ENCODE measurements around the gene ATOH8. TPM values are rescaled to one million over a fixed set of nuclear protein-coding genes. Genes with fewer than 3 reads are reported as not detected.

ATOH8 gene, protein sequence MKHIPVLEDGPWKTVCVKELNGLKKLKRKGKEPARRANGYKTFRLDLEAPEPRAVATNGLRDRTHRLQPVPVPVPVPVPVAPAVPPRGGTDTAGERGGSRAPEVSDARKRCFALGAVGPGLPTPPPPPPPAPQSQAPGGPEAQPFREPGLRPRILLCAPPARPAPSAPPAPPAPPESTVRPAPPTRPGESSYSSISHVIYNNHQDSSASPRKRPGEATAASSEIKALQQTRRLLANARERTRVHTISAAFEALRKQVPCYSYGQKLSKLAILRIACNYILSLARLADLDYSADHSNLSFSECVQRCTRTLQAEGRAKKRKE
- polyA plus RNA-seq (2013, experiment 1 of 2), result 5.9 TPM
- polyA plus RNA-seq (2013, experiment 2 of 2), result 4.1 TPM

DNA sequence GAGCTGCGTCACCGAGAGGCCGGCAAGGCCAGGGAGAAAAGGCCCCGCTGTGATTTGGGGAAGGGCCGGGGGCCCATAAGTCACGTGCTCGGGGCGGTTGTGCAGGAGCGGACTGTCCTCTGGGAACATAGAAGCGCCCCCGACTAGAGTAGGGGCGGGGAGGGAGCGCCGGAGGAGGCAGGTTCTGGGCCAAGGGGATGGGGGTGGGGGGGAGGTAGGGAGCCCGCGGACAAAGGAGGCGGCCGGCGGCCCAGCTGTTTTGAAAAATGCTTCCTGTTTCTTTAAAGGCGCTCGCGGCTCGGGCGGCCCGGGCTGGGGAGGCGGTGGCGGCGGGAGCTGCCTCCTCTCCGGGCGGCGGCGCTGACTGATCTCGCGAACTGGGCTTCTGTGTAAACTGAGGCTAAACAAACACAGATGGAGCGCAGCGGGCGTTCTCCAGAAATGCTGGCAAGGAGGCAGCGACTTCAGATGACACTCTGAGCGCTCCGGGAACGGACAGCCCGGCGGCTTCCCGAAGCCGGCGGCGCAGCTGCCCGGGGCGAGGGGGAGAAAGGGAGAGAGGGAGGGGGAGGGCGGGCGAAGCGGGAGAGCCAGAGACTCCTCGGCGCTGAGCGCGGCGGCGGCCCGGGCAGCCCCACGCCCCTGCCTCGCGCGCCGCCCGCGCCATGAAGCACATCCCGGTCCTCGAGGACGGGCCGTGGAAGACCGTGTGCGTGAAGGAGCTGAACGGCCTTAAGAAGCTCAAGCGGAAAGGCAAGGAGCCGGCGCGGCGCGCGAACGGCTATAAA is at the start of gene ATOH8:
ATOH8 (plus strand) TSS at position 467 of the 788 bp plus-strand sequence; CDS start at position 666, 199 bp downstream.
- peak within 1 kb of the TSS; percentile 56 for H3K4me3 ChIP-seq (ENCODE audit: extremely low read depth, insufficient read depth, low read length, poor library complexity, severe bottlenecking)
- H3K9me3 ChIP-seq (ENCODE audit: control insufficient read depth, low read length), result no peaks in the 10 kb centered on the region
- H3K27ac ChIP-seq (ENCODE audit: low read depth, low read length, severe bottlenecking), result peak within 1 kb of the TSS; percentile 49
- 0 to 1% methylated on average over 58 to 62 of the region's 81 CpGs for WGBS, 2 experiments (ENCODE audit: insufficient coverage in 2 of 2)
- no peaks in the 10 kb centered on the region for H3K36me3 ChIP-seq (ENCODE audit: control insufficient read depth, insufficient read depth, low read length)
- H3K4me1 ChIP-seq (ENCODE audit: control insufficient read depth, insufficient read depth, low read length, poor library complexity, severe bottlenecking), result peaks cover 2% of the 10 kb centered on the region

DNA sequence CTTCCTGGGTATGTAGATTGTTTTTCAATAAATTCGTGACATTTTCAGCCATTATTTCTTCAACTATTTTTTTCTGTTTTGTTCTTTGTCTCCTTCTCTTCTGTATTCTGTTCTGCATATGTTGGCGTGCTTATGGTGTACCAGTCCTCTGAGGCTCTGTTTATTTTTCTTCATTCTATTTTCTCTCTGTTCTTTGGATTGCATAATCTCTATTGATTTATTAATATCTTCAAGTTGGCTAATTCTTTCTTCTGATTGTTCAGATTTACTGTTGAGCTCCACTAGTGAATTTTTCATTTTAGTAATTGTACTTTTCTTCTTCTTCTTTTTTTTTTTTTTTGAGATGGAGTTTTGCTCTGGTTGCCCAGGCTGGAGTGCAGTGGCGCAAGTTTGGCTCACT is 49.8 kb upstream of the ATOH8 start:
- no peak overlapping the region for H3K27ac ChIP-seq (ENCODE audit: low read depth, low read length, severe bottlenecking)
- no CpG with 5 or more reads among the region's 3 CpGs for WGBS, 2 experiments (ENCODE audit: insufficient coverage in 2 of 2)

DNA sequence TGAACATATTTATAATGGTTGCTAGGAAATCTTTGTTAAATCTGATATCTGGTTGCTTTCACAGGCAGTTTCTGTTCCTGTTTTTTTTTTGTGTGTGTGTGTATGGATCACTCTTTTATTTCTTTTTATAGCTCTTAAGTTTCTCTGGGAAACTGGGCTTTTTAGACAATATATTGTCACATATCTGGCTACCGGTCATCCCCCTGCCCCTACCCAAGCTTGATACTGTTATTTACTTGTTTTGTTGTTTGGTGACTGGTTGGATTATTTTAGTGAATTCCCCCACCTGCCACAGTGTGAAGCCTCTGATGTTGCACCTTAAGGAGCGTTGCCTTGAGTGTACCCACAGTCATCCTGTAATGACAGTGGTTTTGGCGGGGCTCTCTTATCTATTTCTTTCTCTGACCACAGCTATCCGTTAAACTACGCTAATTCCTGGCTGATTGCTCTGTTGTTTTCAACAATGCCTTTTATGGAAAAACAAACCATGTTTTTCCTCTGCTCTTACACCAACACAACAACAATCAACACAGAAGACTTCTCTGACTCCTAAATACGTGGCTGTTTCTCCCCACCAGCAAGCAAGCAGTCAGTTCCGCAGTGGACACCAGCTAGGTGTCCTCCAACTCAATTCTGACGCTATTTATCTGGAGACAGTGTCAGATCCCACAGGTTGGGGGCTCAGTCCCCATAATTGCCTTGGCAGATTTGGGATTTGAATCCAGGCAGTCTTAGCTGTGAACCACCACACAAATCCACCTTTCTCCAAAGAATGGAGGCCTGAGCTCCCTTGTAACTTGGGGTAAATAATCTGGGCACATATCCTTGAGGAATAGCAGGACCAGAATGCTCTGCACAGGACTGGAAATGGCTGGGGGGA is 48.8 kb upstream of the ATOH8 start:
- Histone ChIP-seq H3K36me3 (ENCODE audit: control insufficient read depth, insufficient read depth, low read length) (no peaks in the 10 kb centered on the region), H3K4me3 (ENCODE audit: extremely low read depth, insufficient read depth, low read length, poor library complexity, severe bottlenecking) (no peak overlapping the region), H3K27ac (ENCODE audit: low read depth, low read length, severe bottlenecking) (no peak overlapping the region), H3K9me3 (ENCODE audit: control insufficient read depth, low read length) (no peaks in the 10 kb centered on the region), H3K4me1 (ENCODE audit: control insufficient read depth, insufficient read depth, low read length, poor library complexity, severe bottlenecking) (peaks cover 27% of the 10 kb centered on the region)
- WGBS, 2 experiments (ENCODE audit: insufficient coverage in 2 of 2), result 84 to 88% methylated on average over 7 of the region's 8 CpGs

More for the DNA sequence above, 49.8 kb upstream of the ATOH8 start:
- no peak overlapping the region for H3K4me3 ChIP-seq (ENCODE audit: extremely low read depth, insufficient read depth, low read length, poor library complexity, severe bottlenecking)
- no peaks in the 10 kb centered on the region for H3K36me3 ChIP-seq (ENCODE audit: control insufficient read depth, insufficient read depth, low read length)
- no peaks in the 10 kb centered on the region for H3K9me3 ChIP-seq (ENCODE audit: control insufficient read depth, low read length)
- peaks cover 23% of the 10 kb centered on the region for H3K4me1 ChIP-seq (ENCODE audit: control insufficient read depth, insufficient read depth, low read length, poor library complexity, severe bottlenecking)

DNA sequence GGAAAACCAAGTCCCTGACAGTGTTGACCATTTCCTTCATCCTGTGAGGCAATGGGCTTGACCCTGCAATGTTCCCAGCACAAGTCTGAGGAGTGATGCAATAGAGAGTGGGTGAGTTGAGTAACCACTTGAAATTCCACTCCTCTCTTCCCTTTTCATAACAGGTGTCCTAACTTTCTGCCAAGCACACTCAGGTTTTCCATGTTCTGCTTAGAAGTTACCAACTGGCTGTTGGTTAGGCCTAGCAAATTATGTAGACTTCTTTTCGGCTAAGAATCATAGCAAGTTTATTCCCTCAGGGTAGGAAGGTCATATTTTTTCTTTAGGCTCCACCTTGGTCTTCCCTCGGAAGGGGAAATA is 48.1 kb upstream of the ATOH8 start:
- H3K27ac ChIP-seq (ENCODE audit: low read depth, low read length, severe bottlenecking), result no peak overlapping the region
- no peak overlapping the region for H3K4me3 ChIP-seq (ENCODE audit: extremely low read depth, insufficient read depth, low read length, poor library complexity, severe bottlenecking)
- no peaks in the 10 kb centered on the region for H3K9me3 ChIP-seq (ENCODE audit: control insufficient read depth, low read length)
- 86 to 100% methylated on average over 1 of the region's 2 CpGs for WGBS, 2 experiments (ENCODE audit: insufficient coverage in 2 of 2)
- H3K36me3 ChIP-seq (ENCODE audit: control insufficient read depth, insufficient read depth, low read length), result no peaks in the 10 kb centered on the region
- H3K4me1 ChIP-seq (ENCODE audit: control insufficient read depth, insufficient read depth, low read length, poor library complexity, severe bottlenecking), result peaks cover 27% of the 10 kb centered on the region

DNA sequence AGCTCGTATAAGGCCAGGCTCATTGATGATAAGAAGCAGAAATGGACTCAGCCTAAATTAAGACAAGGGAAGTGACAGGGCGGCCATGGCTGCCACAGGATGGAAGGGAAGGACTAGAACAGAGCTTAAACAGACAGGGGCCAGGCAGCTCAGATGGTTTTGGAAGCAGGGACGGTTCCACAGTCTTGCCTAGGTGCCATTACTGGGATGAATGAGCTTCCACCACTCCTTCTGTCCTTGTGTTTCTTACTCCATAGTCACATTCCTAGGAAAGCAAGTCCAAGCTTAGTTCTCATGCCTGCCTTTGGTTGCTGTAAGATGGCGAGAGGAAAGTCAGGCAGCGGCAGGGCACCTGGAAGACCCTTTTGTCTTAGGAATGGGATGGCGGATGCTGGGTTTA is 47.7 kb upstream of the ATOH8 start:
- Histone ChIP-seq H3K9me3 (ENCODE audit: control insufficient read depth, low read length) (no peaks in the 10 kb centered on the region), H3K4me3 (ENCODE audit: extremely low read depth, insufficient read depth, low read length, poor library complexity, severe bottlenecking) (no peak overlapping the region), H3K27ac (ENCODE audit: low read depth, low read length, severe bottlenecking) (no peak overlapping the region), H3K36me3 (ENCODE audit: control insufficient read depth, insufficient read depth, low read length) (no peaks in the 10 kb centered on the region), H3K4me1 (ENCODE audit: control insufficient read depth, insufficient read depth, low read length, poor library complexity, severe bottlenecking) (peaks cover 27% of the 10 kb centered on the region)
- WGBS, 2 experiments (ENCODE audit: insufficient coverage in 2 of 2), result 80 to 95% methylated on average over 5 of the region's 6 CpGs

DNA sequence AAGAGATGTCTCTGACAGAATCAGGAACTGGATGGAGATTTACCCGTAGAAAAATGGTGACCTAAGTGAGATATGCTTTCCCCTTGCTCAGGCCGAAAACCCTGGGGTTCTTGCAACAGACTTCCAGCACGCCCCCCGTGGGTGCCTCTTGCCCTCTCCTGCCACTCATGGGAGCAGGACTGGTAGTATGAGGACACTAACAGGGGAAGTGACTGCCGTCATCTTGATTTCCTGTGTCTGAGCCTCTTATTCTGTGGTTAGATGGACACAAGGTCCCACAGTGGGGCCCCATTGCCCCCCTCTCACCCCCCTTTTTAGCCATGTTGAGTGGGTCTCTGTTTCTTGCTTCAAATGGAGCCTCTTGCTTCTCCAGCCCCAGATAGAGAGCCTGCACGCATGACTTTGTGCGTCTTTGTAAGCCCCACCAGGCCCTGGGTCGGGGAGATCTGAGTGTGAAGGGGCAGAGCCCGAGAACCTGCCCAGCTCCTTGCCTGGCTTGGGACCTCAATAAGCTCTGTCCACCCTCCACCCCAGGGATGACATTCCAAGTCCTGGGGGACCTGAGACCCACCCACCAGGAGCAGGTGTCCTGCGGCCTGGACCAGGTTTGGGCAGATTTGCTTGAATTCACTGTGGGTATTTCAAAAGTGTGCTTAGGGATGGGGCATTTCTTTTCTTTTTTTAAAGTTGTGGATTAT is 47.0 kb upstream of the ATOH8 start:
- 88 to 93% methylated on average over 9 of the region's 10 CpGs for WGBS, 2 experiments (ENCODE audit: insufficient coverage in 2 of 2)
- no peak overlapping the region for H3K4me3 ChIP-seq (ENCODE audit: extremely low read depth, insufficient read depth, low read length, poor library complexity, severe bottlenecking)
- H3K4me1 ChIP-seq (ENCODE audit: control insufficient read depth, insufficient read depth, low read length, poor library complexity, severe bottlenecking), result peaks cover 21% of the 10 kb centered on the region
- no peaks in the 10 kb centered on the region for H3K9me3 ChIP-seq (ENCODE audit: control insufficient read depth, low read length)
- H3K36me3 ChIP-seq (ENCODE audit: control insufficient read depth, insufficient read depth, low read length), result no peaks in the 10 kb centered on the region
- H3K27ac ChIP-seq (ENCODE audit: low read depth, low read length, severe bottlenecking), result no peak overlapping the region

DNA sequence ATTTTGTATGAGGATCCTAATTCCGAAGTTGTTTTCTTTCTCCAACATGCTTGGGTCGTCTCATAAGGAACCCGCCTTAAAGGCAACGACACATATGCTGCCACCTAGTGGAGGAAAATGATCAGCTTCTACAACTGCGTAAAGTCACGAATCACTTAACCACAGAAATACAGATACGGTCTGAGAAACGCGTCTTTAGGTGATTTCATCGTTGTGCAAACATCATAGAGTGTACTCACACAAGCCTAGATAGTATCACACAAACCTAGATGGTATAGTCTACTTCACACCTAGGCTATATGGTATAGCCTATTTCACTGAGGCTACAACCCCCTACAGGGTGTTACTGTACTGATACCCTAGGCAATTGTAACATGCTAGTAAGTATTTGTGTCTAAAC is 46.5 kb upstream of the ATOH8 start:
- WGBS, 2 experiments (ENCODE audit: insufficient coverage in 2 of 2), result 7 to 18% methylated on average over 6 to 10 of the region's 10 CpGs
- H3K4me3 ChIP-seq (ENCODE audit: extremely low read depth, insufficient read depth, low read length, poor library complexity, severe bottlenecking), result no peak overlapping the region
- H3K9me3 ChIP-seq (ENCODE audit: control insufficient read depth, low read length), result no peaks in the 10 kb centered on the region
- H3K27ac ChIP-seq (ENCODE audit: low read depth, low read length, severe bottlenecking), result no peak overlapping the region
- peaks cover 17% of the 10 kb centered on the region for H3K4me1 ChIP-seq (ENCODE audit: control insufficient read depth, insufficient read depth, low read length, poor library complexity, severe bottlenecking)
- H3K36me3 ChIP-seq (ENCODE audit: control insufficient read depth, insufficient read depth, low read length), result no peaks in the 10 kb centered on the region

DNA sequence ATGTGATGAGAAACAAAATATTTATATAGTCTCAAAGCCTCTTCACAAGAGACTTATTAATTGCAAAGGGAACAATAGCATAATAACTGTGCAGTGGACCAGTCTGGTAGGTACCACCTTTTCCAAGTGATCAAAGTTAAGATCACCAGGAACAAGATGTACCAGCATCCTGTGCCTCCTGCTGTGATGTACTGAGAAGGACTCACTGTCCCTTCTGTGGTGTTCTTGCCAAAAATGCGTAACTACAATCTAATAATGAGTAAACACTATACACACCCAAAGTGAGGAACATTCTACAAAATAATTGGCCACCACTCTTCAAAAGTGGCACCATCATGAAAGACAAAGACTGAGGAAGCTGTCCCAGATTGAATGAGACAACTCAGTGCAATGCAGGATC is 45.1 kb upstream of the ATOH8 start:
- no peaks in the 10 kb centered on the region for H3K9me3 ChIP-seq (ENCODE audit: control insufficient read depth, low read length)
- H3K4me1 ChIP-seq (ENCODE audit: control insufficient read depth, insufficient read depth, low read length, poor library complexity, severe bottlenecking), result peaks cover 17% of the 10 kb centered on the region
- no peak overlapping the region for H3K27ac ChIP-seq (ENCODE audit: low read depth, low read length, severe bottlenecking)
- no peak overlapping the region for H3K4me3 ChIP-seq (ENCODE audit: extremely low read depth, insufficient read depth, low read length, poor library complexity, severe bottlenecking)
- 100% methylated on average over 1 of the region's 1 CpG; no CpG with 5 or more reads in 1 of the 2 experiments for WGBS, 2 experiments (ENCODE audit: insufficient coverage in 2 of 2)
- no peaks in the 10 kb centered on the region for H3K36me3 ChIP-seq (ENCODE audit: control insufficient read depth, insufficient read depth, low read length)

DNA sequence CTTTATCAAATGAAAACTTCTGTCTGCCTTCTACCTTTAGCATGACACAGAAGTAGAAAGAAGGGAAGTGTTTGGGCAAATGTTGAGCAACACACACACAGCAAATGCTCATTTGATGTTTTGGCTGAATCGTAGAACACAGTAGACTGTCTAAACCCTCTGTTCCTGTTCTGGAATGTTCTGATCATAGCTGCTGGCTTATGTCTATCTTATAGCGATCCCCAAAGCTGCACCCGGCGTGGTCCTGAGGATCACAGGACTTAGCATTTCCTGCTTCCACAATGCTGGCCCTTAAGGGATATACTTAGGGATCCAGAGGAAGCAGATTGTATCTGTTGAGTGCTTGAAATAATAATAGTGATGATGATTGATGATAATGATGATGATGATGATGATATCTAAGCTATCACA is 44.4 kb upstream of the ATOH8 start:
- WGBS, 2 experiments (ENCODE audit: insufficient coverage in 2 of 2), result 92 to 93% methylated on average over 4 of the region's 4 CpGs
- Histone ChIP-seq H3K4me3 (ENCODE audit: extremely low read depth, insufficient read depth, low read length, poor library complexity, severe bottlenecking) (no peak overlapping the region), H3K4me1 (ENCODE audit: control insufficient read depth, insufficient read depth, low read length, poor library complexity, severe bottlenecking) (peaks cover 17% of the 10 kb centered on the region), H3K27ac (ENCODE audit: low read depth, low read length, severe bottlenecking) (no peak overlapping the region), H3K36me3 (ENCODE audit: control insufficient read depth, insufficient read depth, low read length) (no peaks in the 10 kb centered on the region), H3K9me3 (ENCODE audit: control insufficient read depth, low read length) (no peaks in the 10 kb centered on the region)

Data from mesodermal cell (in vitro differentiated cells).